HEK293T (cell line): Measurements from ENCODE around the gene CLEC16A.

Experiments used
- BHLHE40 ChIP-seq: fragments of 450-650 bp; IDR thresholded peaks from 2 replicates; pipeline ENCODE4 v1.6.1; 2016; ENCODE audit warnings: mild to moderate bottlenecking, moderate library complexity, borderline replicate concordance
- ELF4 ChIP-seq: fragments of 450-650 bp; IDR thresholded peaks from 2 replicates; pipeline ENCODE4 v1.6.1; 2017; ENCODE audit warnings: antibody characterized with exemption
- FOXA1 ChIP-seq: fragments of 450-650 bp; IDR thresholded peaks from 2 replicates; pipeline ENCODE4 v1.6.1; 2016; ENCODE audit warnings: mild to moderate bottlenecking
- FOXM1 ChIP-seq: fragments of 450-650 bp; IDR thresholded peaks from 2 replicates; pipeline ENCODE4 v1.6.1; 2017; ENCODE audit warnings: mild to moderate bottlenecking, borderline replicate concordance
- SP1 ChIP-seq: fragments of 450-650 bp; IDR thresholded peaks from 2 replicates; pipeline ENCODE4 v1.6.1; 2017
- TARDBP ChIP-seq: fragments of 450-650 bp; IDR thresholded peaks from 2 replicates; pipeline ENCODE4 v1.6.1; 2016

DNA sequence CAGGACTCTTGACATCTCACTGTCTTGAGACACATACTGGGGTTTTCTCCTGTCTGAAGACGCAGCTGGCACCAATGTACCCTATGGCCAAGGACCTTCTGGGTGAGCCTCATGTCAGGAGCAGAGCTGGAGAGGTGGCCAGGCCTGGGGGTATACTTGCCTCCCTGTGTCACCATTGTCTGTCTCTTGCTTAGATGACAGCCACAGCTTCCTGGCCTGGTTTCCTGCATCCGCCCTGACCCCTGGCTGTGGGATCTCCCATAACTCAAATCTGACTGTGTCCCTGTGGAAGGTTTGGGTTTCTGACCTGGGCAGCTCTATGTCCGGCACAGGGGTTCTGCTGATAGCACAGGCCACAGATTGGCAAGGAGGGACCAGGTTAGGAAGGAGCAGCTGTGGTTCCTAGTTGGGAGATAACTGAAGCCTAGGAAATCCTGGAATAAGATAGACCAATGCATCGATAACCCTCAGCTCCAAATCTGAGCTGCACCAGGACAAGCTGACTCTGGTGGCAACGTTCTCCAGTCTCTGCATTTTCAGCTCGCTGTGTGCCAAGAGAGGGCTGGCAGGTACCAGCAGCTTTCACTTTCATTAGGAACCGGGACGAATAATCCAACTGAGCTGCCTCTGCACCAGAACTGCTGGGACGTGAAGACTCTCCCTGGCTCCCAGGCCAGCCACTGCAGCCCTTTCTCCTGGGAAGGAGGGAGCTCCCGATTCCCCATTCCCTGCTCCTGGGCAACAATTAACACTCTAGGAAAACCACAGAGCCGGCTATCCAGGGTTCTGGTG is 7.1 kb upstream of the CLEC16A start:
- TF ChIP-seq FOXA1, result no peak
- TF ChIP-seq ELF4, result no peak
- TF ChIP-seq BHLHE40, result no peak
- no peak for TF ChIP-seq SP1
- no peak for TF ChIP-seq TARDBP
- TF ChIP-seq FOXM1, result no peak
